ENCODE data around the gene SBK1. TPM values are rescaled to one million over a fixed set of nuclear protein-coding genes. Genes with fewer than 3 reads are reported as not detected.

Gene SBK1
- total RNA-seq, 1 experiment from 2014 or later = 18.4 TPM

DNA sequence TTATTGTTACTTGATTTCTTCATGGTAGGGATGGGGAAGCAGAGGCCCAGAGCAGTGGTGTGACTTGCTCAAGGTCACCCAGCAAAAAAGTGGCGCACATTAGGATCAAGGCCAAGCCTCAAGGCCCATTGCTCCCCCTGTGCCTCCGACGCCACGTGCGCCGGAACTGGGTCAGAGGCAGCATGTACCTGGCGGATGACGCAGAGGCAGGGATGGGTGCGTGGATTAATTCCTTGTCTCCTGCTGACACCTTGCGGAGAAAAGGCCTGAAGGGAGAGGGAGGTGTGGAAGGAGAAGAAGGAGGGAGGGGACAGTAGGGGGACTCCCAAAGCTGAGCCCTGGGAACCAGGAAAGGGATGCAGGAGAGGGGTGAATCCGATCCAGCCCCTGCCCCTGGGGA lies 18.5 kb downstream of the SBK1 start:
- no peak for TF ChIP-seq EZH2 (IDR thresholded peaks at IDR 0.05; ENCODE audit: low read depth)
- TF ChIP-seq, protein P1, sequence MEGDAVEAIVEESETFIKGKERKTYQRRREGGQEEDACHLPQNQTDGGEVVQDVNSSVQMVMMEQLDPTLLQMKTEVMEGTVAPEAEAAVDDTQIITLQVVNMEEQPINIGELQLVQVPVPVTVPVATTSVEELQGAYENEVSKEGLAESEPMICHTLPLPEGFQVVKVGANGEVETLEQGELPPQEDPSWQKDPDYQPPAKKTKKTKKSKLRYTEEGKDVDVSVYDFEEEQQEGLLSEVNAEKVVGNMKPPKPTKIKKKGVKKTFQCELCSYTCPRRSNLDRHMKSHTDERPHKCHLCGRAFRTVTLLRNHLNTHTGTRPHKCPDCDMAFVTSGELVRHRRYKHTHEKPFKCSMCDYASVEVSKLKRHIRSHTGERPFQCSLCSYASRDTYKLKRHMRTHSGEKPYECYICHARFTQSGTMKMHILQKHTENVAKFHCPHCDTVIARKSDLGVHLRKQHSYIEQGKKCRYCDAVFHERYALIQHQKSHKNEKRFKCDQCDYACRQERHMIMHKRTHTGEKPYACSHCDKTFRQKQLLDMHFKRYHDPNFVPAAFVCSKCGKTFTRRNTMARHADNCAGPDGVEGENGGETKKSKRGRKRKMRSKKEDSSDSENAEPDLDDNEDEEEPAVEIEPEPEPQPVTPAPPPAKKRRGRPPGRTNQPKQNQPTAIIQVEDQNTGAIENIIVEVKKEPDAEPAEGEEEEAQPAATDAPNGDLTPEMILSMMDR (conservative IDR thresholded peaks at IDR 0.05) = no peak
- Histone ChIP-seq H3K9me2 (ENCODE audit: insufficient read depth) (no peaks in the 10 kb centered on the region), H3K4me1 (replicated peaks; ENCODE audit: insufficient read depth) (no peaks in the 10 kb centered on the region), H3K79me2 (ENCODE audit: low read depth) (no peaks in the 10 kb centered on the region), H3K9me3 (ENCODE audit: insufficient read depth, low read depth) (no peaks in the 10 kb centered on the region), H3K4me2 (no peak overlapping the region), H3K27ac (no peak overlapping the region), H3K27me3 (ENCODE audit: insufficient read depth, low read depth) (peaks cover 12% of the 10 kb centered on the region; the same call in 1 of the 2 replicates), H3K4me3 (no peak overlapping the region), H4K20me1 (ENCODE audit: insufficient read depth) (no peaks in the 10 kb centered on the region), H2AFZ (no peak overlapping the region), H3F3A (ENCODE audit: insufficient read depth, low read depth) (no peaks in the 10 kb centered on the region), H3K36me3 (ENCODE audit: low read depth) (no peaks in the 10 kb centered on the region)
- intact Hi-C loops (cut with micrococcal nuclease; ENCODE audit: unreplicated experiment) = no loop called here
- ChIA-PET POLR2A (ENCODE audit: unreplicated experiment) (no interaction called here), CTCF (no interaction called here)
- no peak for DNase-seq
- BruUV-seq (replicated peaks) = no TSS peak

DNA sequence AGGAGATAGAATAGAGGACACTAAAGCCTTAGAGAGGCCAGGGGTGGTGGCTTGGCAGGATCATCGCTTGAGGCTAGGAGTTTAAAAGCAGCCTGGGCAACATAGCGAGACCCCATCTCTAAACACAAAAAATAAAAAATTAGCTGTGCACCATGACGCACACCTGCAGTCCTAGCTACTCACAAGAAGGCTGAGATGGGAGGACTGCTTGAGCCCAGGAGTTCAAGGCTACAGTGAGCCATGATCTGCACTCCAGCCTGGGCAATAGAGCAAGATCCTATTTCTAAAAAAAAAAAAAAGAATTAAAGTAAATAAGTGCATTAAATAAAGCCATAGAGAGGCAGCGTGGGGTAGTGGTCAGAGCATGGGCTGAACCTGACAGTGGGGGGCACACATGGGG lies 19.1 kb downstream of the SBK1 start:
- CTCF ChIA-PET = no interaction called here
- Histone ChIP-seq H3K4me2 (no peak overlapping the region), H3K36me3 (ENCODE audit: low read depth) (no peaks in the 10 kb centered on the region), H3K79me2 (ENCODE audit: low read depth) (no peaks in the 10 kb centered on the region), H3K27ac (no peak overlapping the region), H3K27me3 (ENCODE audit: insufficient read depth, low read depth) (peaks cover 6% of the 10 kb centered on the region; the same call in 1 of the 2 replicates), H3K4me1 (replicated peaks; ENCODE audit: insufficient read depth) (no peaks in the 10 kb centered on the region), H4K20me1 (ENCODE audit: insufficient read depth) (no peaks in the 10 kb centered on the region), H3K9me3 (ENCODE audit: insufficient read depth, low read depth) (no peaks in the 10 kb centered on the region), H3K9me2 (ENCODE audit: insufficient read depth) (no peaks in the 10 kb centered on the region), H3K4me3 (no peak overlapping the region), H3F3A (ENCODE audit: insufficient read depth, low read depth) (no peaks in the 10 kb centered on the region), H2AFZ (no peak overlapping the region)
- TF ChIP-seq, protein P1 (conservative IDR thresholded peaks at IDR 0.05) = no peak
- no peak for TF ChIP-seq EZH2 (IDR thresholded peaks at IDR 0.05; ENCODE audit: low read depth)
- no TSS peak for BruUV-seq (replicated peaks)
- DNase-seq = no peak
- POLR2A ChIA-PET (ENCODE audit: unreplicated experiment) = no interaction called here
- intact Hi-C loops (cut with micrococcal nuclease; ENCODE audit: unreplicated experiment) = no loop called here

DNA sequence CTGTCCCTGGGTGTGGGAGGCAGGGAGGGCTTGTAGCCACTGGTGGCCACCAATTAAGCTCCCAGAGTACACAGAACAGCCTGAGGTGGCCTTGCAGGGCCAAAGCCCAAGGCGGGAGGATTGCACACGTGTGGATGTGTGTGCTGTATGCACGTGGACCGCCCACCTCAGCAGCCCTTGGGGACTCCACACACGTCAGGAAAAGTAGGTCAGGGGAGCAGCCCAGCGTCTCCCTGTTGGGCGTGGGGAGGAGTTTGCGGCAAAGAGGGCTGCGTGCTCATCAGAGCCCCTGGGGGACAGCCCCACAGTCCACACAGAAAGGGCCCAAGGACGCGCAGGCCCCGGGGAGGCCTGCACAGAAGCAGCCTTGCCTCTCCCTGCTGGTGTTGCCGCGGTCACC lies 19.6 kb downstream of the SBK1 start:
- intact Hi-C loops (cut with micrococcal nuclease; ENCODE audit: unreplicated experiment) = no loop called here

More for the DNA sequence above, 19.6 kb downstream of the SBK1 start:
- DNase-seq = no peak
- no peak overlapping the region for H3K4me2 ChIP-seq
- H3K9me2 ChIP-seq (ENCODE audit: insufficient read depth) = no peaks in the 10 kb centered on the region
- no peaks in the 10 kb centered on the region for H4K20me1 ChIP-seq (ENCODE audit: insufficient read depth)
- no peaks in the 10 kb centered on the region for H3K79me2 ChIP-seq (ENCODE audit: low read depth)
- no peaks in the 10 kb centered on the region for H3K36me3 ChIP-seq (ENCODE audit: low read depth)
- BruUV-seq (replicated peaks) = no TSS peak
- H3K4me1 ChIP-seq (replicated peaks; ENCODE audit: insufficient read depth) = no peaks in the 10 kb centered on the region
- ChIA-PET POLR2A (ENCODE audit: unreplicated experiment) (no interaction called here), CTCF (no interaction called here)
- no peak for TF ChIP-seq EZH2 (IDR thresholded peaks at IDR 0.05; ENCODE audit: low read depth)
- TF ChIP-seq, protein P1 (conservative IDR thresholded peaks at IDR 0.05) = no peak
- H3K27ac ChIP-seq = no peak overlapping the region
- no peak overlapping the region for H3K4me3 ChIP-seq
- no peak overlapping the region for H2AFZ ChIP-seq
- no peaks in the 10 kb centered on the region for H3K9me3 ChIP-seq (ENCODE audit: insufficient read depth, low read depth)
- peaks cover 2% of the 10 kb centered on the region; the same call in 1 of the 2 replicates for H3K27me3 ChIP-seq (ENCODE audit: insufficient read depth, low read depth)
- no peaks in the 10 kb centered on the region for H3F3A ChIP-seq (ENCODE audit: insufficient read depth, low read depth)
